ENCODE results near the gene MMP11.

DNA sequence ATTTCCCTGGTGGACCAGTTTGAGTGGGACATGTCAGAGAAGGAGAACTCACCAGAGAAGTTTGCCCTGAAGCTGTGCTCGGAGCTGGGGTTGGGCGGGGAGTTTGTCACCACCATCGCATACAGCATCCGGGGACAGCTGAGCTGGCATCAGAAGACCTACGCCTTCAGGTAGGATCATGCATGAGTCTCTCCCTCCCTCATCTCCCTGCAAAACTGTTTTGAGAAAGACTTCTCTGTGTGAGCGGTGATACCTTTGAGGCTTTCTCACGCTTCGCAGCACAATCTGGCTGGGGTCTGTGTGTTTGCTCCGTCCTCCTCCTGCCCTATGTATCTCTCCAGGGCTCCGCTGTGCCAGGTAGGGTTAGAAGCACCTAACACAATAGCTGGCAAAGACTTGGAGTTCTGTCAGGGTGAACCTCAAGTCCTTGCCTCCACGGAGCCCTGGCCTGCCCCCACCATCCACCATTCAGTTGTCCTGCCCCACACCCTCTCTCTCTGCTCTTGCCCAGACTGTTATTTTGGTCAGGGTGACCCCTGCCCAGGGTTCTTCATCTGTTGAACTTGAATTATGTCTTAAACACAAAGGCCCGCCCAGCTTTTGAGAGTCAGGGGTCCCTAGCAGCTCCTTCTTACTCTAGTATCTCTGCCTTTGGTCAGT is 52.7 kb downstream of the MMP11 start:
- TF ChIP-seq, protein P1, sequence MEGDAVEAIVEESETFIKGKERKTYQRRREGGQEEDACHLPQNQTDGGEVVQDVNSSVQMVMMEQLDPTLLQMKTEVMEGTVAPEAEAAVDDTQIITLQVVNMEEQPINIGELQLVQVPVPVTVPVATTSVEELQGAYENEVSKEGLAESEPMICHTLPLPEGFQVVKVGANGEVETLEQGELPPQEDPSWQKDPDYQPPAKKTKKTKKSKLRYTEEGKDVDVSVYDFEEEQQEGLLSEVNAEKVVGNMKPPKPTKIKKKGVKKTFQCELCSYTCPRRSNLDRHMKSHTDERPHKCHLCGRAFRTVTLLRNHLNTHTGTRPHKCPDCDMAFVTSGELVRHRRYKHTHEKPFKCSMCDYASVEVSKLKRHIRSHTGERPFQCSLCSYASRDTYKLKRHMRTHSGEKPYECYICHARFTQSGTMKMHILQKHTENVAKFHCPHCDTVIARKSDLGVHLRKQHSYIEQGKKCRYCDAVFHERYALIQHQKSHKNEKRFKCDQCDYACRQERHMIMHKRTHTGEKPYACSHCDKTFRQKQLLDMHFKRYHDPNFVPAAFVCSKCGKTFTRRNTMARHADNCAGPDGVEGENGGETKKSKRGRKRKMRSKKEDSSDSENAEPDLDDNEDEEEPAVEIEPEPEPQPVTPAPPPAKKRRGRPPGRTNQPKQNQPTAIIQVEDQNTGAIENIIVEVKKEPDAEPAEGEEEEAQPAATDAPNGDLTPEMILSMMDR (IDR thresholded peaks at IDR 0.05; ENCODE audit: poor library complexity), result no peak
- no peak for TF ChIP-seq EZH2 (IDR thresholded peaks at IDR 0.05; ENCODE audit: borderline replicate concordance)
